ENCODE data around the gene SLC6A13.

Gene SLC6A13

DNA sequence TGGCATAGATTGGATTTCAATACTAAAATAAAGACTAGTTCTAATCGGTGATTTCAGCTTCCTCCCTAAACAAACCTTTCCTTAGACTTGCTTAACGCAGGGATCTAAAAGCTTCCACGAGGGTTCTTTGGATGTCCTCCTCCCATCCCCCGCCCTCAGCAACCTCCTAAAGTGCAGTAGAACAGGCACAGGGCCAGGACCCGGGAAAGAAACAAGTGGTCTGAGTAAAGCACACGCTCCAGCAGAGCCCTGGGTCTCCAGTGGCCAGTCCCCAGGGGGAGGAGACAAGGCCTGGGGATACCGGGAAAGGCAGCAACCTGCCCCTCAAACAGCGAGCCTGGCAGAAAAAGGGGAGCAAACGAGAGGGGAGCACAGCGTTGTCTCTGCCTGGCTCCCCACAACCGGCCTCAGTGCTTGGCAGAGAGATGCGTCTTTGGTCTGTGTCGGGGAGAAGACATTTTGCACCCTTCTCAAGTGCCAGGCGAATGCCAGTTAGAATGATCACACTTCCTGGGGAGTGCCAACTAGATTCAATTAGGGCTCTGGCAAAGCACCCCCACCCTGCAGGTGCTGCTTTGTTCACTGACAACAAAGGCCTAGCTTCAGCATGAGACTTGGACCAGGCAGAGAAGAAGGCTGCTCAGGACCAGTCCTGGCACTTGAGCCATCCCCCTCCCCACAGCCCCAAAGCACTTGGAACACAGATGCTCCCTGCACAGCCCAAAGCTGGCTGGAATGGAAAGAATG is 31.5 kb downstream of the SLC6A13 start:
- TF ChIP-seq, protein P1, sequence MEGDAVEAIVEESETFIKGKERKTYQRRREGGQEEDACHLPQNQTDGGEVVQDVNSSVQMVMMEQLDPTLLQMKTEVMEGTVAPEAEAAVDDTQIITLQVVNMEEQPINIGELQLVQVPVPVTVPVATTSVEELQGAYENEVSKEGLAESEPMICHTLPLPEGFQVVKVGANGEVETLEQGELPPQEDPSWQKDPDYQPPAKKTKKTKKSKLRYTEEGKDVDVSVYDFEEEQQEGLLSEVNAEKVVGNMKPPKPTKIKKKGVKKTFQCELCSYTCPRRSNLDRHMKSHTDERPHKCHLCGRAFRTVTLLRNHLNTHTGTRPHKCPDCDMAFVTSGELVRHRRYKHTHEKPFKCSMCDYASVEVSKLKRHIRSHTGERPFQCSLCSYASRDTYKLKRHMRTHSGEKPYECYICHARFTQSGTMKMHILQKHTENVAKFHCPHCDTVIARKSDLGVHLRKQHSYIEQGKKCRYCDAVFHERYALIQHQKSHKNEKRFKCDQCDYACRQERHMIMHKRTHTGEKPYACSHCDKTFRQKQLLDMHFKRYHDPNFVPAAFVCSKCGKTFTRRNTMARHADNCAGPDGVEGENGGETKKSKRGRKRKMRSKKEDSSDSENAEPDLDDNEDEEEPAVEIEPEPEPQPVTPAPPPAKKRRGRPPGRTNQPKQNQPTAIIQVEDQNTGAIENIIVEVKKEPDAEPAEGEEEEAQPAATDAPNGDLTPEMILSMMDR (conservative IDR thresholded peaks at IDR 0.05; ENCODE audit: control insufficient read depth, insufficient read depth, low read depth, low read length): no peak
- H3K4me3 ChIP-seq (ENCODE audit: control insufficient read depth, low read depth, low read length): no peak overlapping the region
- DNase-seq (ENCODE audit: low read depth): no peak

- H3K4me3 ChIP-seq (ENCODE audit: control insufficient read depth, low read depth, low read length): no peak overlapping the region
Measured at GRCh38 chr12:229441-230191, 33.0 kb downstream of the SLC6A13 start.

GRCh38 chr12:228846-229200 is 33.8 kb downstream of the SLC6A13 start:
- H3K4me3 ChIP-seq (ENCODE audit: control insufficient read depth, low read depth, low read length): no peak overlapping the region
- DNase-seq (ENCODE audit: low read depth): no peak
- TF ChIP-seq, protein P1 (conservative IDR thresholded peaks at IDR 0.05; ENCODE audit: control insufficient read depth, insufficient read depth, low read depth, low read length): no peak

More at GRCh38 chr12:229441-230191, 33.0 kb downstream of the SLC6A13 start:
- no peak for DNase-seq (ENCODE audit: low read depth)
- TF ChIP-seq, protein P1 (conservative IDR thresholded peaks at IDR 0.05; ENCODE audit: control insufficient read depth, insufficient read depth, low read depth, low read length): no peak

DNA sequence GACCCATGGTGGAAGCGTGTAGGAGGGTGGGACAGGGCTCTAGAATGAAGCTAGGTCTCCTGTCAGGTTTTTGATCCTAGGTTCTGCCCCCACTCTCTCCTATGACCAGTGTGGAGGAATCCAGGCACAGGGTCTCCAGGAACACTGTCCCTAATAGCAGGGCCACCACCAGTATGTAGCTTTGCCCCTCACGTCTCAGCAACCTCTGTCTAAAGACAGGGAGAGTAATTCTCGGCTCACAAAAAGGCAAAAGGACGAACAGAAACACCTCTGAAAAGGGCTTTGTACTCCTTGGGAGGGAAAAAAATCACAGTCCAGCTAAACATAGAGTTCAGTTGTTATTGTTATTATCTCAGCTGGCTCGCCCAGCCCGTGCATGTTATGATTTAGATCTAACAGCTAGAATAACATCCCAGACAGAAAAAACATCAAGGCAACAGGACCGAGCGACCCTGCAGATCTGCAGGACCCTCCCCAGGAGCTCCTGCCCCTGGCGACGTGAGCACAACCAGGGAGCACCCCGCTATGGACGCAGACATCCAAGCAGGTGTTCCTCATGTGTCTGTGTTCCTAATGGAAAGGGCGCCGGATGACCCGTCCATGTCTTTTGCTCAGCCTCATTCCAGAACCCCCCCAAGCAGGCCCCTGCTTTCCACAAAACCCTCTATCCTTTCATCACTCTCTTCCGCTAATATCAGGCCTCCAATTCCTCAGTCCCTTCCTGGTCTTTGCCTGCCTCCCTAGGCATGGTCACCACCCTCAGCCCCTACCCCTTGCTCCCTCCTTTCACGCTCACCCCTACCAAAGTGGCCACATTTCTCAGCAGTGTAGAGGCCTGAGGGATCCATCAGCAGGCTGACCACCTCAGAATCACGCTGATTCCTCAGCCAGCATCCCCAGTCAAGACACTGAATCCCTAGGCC is 34.5 kb downstream of the SLC6A13 start:
- TF ChIP-seq, protein P1 (conservative IDR thresholded peaks at IDR 0.05; ENCODE audit: control insufficient read depth, insufficient read depth, low read depth, low read length): no peak
- DNase-seq (ENCODE audit: low read depth): no peak
- H3K4me3 ChIP-seq (ENCODE audit: control insufficient read depth, low read depth, low read length): no peak overlapping the region

- no peak for DNase-seq (ENCODE audit: low read depth)
- TF ChIP-seq, protein P1 (conservative IDR thresholded peaks at IDR 0.05; ENCODE audit: control insufficient read depth, insufficient read depth, low read depth, low read length): no peak
- H3K4me3 ChIP-seq (ENCODE audit: control insufficient read depth, low read depth, low read length): no peak overlapping the region
Measured at GRCh38 chr12:227286-227915, 35.2 kb downstream of the SLC6A13 start.

DNA sequence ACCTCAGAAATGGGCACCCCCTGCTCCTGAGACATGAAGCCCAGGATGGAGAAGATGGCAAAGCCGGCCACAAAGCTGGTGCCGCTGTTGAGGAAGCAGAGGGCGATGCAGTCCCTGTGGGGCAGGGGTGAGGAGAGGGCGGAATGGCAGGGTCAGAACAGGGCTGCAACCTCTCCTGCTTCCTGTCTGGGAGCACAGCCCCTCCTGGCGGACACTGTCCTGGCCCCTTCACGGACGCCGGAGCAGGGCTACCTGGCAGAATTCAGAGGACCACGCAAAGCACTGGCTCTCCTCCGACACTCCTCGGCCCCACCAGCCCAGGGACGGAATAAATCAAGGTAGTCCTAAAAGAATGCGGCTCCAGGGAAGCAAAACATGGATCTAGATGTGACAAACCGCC is 36.2 kb downstream of the SLC6A13 start:
- H3K4me3 ChIP-seq (ENCODE audit: control insufficient read depth, low read depth, low read length): no peak overlapping the region
- TF ChIP-seq, protein P1 (conservative IDR thresholded peaks at IDR 0.05; ENCODE audit: control insufficient read depth, insufficient read depth, low read depth, low read length): no peak
- no peak for DNase-seq (ENCODE audit: low read depth)

All from fibroblast of mammary gland (primary cell).